Measurements from ENCODE around the gene PLPP4.

PLPP4 gene

DNA sequence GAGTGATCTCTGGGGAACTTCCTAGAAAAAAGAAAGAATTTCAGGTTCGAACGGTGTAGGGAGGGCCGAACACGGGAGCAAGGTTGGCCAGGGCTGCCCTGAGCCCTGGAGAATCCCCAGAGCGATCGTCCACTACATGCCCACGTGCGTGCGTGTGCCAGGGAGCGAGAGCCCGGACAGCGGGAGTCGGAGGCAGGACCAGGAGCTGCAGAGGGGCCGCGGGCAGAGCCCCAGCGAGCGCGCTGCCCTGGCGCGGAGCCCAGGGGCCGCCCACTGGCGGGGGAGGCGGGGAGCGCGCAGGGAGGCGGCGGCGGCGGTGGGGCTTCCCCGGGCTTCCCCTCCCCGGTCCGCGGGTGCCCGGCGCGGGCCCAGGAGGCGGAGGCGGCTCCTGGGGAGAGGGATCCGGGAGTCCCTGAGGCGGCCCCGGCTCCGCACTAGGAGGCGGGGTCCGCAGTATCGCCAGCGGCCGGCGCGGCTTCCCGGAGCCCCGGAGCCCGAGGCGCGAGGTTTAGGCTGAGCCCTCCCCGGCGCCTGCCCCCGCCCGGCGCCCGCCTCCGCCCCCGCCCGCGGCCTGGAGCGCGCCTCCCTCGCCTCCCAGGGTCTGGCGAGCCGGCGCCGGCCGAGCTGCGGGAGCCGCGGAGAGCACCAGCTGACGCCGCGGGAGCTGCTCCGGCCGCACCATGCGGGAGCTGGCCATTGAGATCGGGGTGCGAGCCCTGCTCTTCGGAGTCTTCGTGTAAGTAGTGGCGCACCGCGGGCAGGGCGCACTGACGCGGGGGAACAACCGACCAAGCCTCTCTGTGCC, at the start of gene PLPP4:
TSS of gene PLPP4 (plus strand) at position 602 of the 805 bp plus-strand sequence. CDS start at position 681, 79 bp downstream.
- no peak for DNase-seq (ENCODE audit: low read depth)
- TF ChIP-seq, protein P1, sequence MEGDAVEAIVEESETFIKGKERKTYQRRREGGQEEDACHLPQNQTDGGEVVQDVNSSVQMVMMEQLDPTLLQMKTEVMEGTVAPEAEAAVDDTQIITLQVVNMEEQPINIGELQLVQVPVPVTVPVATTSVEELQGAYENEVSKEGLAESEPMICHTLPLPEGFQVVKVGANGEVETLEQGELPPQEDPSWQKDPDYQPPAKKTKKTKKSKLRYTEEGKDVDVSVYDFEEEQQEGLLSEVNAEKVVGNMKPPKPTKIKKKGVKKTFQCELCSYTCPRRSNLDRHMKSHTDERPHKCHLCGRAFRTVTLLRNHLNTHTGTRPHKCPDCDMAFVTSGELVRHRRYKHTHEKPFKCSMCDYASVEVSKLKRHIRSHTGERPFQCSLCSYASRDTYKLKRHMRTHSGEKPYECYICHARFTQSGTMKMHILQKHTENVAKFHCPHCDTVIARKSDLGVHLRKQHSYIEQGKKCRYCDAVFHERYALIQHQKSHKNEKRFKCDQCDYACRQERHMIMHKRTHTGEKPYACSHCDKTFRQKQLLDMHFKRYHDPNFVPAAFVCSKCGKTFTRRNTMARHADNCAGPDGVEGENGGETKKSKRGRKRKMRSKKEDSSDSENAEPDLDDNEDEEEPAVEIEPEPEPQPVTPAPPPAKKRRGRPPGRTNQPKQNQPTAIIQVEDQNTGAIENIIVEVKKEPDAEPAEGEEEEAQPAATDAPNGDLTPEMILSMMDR (IDR thresholded peaks at IDR 0.05; ENCODE audit: low read depth, low read length, missing control alignments) = no peak
- H3K4me3 ChIP-seq (ENCODE audit: low read depth, low read length) = peak within 1 kb of the TSS; percentile 7; the same call in 1 of the 2 replicates

DNA sequence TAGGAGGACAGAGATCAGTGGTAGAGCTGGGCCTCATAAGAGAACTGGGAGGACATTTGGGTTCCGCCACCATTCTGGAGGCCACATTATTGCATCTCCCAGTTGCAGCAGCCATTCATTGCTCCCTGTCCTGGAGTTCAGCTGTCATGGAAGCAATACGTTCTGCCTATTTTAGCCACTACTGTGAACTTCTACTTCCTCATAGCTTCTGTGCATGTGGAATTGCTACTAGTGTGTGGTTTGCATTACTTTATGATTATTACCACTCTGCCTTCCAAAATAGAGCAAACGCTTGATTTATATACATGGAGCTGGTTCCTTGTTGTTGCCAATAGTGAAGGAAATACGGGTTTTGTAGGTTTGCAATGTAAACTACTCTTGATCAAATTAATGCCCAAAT, 47.2 kb upstream of the PLPP4 start:
- DNase-seq (ENCODE audit: low read depth) = no peak
- TF ChIP-seq, protein P1 (IDR thresholded peaks at IDR 0.05; ENCODE audit: low read depth, low read length, missing control alignments) = no peak
- H3K4me3 ChIP-seq (ENCODE audit: low read depth, low read length) = no peak overlapping the region

DNA sequence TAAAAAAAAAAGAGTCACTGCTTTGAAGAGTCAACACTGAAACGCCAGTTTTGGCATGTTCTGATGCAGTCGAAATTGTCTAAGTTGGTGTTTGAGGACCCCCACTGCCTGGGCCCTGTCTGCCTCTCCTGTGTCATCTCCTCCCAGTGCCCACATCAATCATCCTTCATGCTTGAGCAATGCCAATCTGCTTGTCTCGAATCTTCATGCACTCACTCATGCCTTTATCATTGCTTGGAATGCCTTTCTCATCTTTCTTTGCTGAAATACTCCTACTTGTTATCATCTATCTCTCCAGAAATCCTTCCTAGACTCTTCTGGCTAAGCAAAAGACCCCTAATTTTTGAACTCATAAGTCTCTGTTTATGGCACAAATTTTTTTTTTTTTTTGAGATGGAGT, 42.1 kb upstream of the PLPP4 start:
- TF ChIP-seq, protein P1 (IDR thresholded peaks at IDR 0.05; ENCODE audit: low read depth, low read length, missing control alignments) = no peak
- no peak for DNase-seq (ENCODE audit: low read depth)
- H3K4me3 ChIP-seq (ENCODE audit: low read depth, low read length) = no peak overlapping the region

DNA sequence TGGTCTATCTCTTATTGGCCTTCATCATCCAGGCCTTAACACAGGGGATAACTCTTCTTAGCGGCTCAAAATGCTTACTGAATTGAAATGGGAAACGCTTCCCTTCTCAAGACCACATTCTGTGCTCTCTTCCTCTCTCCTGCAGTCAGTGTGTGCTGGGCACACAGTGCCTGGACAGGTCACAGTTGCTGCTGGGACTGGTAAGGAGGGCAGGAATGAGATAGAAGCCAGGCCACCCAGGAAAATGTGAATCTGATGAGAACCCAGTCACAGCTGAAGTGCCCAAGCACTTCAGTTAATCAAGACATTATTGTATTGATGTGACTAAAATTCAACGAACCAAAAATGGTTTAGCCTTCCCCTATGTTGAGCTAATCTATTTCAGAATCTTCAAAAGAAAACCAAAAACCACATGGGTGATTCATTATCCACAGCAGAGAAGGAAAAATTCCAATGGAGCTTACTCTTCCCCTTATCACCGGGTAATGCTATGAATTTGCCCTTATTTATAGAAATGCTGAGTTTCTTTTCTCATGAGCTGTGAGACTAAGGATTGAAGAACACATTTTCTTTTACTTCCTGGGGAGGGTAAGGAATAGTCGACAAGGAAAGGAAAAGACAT, 41.2 kb upstream of the PLPP4 start:
- no peak overlapping the region for H3K4me3 ChIP-seq (ENCODE audit: low read depth, low read length)
- DNase-seq (ENCODE audit: low read depth) = no peak
- TF ChIP-seq, protein P1 (IDR thresholded peaks at IDR 0.05; ENCODE audit: low read depth, low read length, missing control alignments) = no peak

DNA sequence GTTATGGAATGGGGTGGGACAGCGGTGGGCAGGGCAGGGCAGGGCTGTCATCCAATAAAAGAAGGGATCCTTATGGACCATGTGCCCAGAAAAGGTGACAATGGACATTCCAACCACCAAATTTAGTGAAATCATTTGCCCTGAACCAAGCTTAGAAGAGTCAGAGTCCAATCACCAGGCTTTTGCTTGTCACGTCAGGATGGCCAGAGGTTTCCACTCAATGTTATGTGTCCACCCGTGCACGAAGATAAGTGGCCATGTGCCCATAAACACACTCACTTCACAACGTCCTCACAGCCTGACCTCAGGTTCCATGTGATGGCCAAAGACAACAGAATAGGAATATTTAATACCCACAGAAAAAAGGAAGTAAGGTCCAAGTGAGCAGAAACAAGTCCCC, 36.6 kb upstream of the PLPP4 start:
- no peak for DNase-seq (ENCODE audit: low read depth)
- TF ChIP-seq, protein P1 (IDR thresholded peaks at IDR 0.05; ENCODE audit: low read depth, low read length, missing control alignments) = no peak
- no peak overlapping the region for H3K4me3 ChIP-seq (ENCODE audit: low read depth, low read length)

DNA sequence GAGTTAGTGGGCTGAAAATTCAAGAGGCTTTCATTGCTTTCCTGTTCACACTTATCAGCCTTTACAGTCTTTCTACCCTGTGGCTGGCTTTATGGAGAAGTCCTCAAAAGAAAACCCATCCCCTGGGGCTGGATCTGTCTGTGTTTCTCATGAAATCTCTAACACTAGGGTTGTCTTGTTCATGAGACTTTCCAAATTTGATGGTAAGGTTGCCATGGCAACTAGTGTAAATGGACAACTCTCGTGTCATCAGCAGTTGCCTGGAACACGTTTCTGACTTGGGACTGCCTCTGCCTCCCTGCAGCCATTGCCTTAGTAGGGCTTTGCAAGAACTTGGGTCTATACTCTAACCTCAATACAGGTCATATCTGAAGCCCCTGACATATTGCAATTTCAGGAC, 35.8 kb upstream of the PLPP4 start:
- TF ChIP-seq, protein P1 (IDR thresholded peaks at IDR 0.05; ENCODE audit: low read depth, low read length, missing control alignments) = no peak
- DNase-seq (ENCODE audit: low read depth) = no peak
- no peak overlapping the region for H3K4me3 ChIP-seq (ENCODE audit: low read depth, low read length)
